Measurements from ENCODE around the gene TRIAP1.

TRIAP1 gene

DNA sequence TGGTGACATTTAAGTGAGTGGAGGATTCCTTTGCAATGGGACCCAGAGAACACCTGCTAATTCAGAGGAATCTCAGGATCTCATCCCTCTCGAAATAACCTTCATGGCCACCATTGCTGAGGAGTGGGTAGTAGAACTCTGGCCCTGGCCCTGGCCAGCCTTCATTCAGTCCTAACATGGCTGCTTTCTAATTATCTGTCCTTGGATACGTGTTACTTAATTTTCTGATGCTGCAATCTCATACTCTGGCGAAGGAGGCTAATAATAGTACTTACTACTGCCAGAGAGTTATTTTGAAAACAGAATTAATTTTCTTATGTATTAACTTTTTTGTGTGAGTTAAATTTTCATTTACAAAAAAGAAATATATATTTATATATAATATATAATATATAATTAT lies 20.4 kb downstream of the TRIAP1 start:
- DNase-seq = no peak

DNA sequence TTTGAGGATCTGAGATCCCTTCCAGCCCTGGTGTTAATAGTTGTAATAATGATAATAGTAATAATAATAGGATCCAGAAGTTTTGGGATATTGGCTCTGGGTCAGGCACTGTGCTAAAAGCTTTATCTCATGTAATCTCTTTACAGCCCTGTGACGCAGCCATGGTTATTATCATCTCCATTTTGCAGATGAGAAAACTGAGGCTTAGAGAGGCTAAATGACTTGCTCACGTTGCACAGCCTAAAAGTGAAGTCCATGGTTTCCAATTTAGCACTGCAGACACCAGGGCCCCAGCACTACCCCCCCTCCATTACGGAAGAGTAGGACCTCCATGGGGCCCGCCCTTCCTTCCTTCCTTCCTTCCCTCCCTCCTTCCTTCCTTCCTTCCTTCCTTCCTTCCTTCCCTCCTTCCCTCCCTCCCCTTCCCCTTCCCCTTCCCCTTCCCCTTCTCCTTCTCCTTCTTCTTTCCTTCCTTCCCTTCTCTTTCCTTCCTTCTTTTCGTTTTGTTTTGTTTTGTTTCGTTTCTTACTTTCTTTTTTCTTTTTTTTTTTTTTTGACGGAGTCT lies 23.2 kb downstream of the TRIAP1 start:
- no peak for DNase-seq

DNA sequence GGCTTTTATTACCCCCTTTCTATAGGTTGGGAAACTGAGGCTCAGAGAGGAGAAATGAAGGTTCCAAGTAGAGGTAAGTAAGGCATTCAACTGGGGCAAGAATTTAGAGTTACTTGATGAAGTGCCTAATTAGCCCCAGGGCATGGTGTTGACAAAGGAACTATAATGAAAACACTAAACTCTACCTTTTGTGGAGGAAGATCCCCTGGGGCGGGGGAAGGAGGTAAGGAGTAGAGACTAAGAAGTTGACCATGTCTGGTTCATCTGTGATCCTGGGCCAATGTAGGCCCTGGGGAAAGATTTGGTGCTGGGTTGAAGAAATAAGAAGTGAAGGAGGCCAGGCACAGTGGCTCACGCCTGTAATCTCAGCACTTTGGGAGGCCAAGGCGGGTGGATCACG lies 24.5 kb downstream of the TRIAP1 start:
- DNase-seq = no peak

DNA sequence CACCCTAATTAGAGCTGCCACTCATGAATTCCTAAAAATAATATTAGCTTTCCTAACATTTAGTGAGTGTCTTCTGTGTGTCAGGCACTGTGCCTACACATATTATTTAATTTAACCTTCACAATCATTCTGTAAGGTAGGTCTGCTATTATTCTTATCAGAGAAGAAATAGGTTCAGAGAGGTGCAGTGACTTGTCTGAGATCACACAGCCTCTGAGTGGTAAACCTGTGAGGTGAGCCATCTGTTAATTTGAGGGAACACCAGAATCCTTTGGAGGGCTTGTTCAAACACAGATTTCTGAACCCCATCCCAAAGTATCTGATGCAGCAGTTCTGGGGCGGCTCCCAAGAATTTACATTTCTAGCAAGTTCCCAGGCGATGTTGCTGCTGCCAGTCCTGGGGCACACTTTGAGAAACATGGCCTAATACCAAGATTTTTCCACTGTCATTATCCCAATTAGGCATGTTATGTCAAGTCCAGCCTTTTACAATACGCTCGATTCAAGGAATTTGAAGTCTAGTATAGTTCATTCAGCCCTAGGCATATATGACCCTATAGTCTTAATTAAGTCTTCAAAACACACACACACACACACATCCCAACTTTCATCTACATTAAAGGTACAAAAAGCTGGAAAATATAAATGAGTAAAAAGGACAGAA lies 28.1 kb downstream of the TRIAP1 start:
- DNase-seq = no peak

DNA sequence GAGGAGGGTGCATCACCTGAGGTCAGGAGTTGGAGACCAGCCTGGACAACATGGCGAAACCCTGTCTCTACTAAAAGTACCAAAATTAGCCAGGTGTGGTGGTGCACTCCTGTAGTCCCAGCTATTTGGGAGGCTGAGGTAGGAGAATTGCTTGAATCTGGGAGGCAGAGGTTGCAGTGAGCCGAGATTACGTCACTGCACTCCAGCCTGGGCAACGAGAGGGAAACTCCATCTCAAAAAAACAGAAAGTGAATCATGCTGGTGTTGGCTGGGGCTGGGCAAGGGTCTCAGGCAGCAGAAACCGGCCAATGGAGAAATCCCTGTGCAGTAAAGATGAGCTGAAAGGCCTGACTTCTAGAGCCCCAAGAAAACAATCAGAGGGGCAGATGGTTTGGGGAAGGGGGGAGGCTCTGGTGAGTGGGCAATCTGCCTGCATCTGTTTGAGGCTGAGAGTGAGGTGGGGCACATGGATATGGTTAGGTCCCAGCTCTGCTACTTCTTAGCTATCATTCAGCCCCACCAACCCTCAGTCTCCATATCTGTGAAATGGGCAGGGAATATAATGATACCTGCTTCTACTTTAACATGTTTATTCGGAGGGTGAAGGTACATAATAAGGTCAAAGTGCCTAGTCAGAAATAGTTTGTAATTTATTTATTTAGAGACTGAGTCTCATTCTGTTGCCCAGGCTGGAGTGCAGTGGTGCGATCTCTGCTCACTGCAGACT lies 29.5 kb downstream of the TRIAP1 start:
- DNase-seq = no peak

DNA sequence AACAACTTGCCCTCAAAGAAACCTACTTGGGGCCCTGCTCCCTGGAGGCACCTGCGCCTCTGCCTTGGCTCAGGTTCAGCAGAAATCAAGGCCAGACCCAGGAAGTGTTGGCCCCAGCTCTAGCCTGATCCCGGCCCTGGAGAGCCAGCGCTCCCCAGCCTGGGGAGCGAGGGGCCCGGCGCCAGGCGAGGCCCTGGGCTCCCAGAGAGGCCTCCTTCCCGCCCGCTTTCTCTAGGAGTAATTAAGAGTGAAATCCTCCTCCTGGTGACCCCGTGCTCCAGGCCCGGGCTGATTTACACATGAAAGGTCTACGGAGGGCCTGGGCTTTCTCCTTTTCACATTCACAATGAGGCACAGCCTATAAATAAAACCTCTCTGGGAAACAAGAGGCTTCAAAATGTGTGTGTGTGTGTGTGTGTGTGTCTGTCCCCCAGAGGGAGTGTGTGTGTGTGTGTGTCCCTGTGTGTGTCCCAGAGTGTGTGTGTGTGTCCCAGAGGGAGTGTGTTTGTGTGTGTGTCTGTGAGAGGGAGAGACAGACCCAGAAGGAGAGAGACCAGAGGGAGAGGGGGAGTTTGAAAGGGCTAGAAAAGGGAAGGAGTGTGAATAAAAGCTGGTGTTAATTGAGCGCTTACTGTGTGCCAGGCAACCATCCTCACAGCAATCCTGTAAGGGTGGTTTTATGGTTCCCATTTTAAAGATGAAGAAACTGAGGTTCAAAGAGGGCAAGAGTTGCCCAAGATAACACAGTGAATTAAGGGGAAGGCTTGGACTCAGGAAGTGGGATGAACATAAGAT lies 32.1 kb downstream of the TRIAP1 start:
- no peak for DNase-seq

DNA sequence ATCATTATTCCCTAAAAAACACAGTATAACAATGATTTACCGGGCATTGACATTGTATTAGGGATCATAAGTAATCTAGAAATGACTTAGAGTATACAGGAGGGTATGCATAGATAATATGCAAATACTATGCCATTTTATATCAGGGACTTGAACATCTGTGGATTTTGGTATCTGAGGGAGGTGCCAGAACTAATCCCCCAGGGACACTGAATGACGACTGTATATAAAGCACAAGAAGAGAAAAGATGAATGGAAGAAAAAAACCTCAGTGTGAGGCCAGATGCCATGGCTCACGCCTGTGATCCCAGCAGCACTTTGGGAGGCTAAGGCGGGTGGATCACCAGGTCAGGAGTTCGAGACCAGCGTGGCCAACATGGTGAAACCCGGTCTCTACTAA lies 33.8 kb downstream of the TRIAP1 start:
- DNase-seq = no peak

DNA sequence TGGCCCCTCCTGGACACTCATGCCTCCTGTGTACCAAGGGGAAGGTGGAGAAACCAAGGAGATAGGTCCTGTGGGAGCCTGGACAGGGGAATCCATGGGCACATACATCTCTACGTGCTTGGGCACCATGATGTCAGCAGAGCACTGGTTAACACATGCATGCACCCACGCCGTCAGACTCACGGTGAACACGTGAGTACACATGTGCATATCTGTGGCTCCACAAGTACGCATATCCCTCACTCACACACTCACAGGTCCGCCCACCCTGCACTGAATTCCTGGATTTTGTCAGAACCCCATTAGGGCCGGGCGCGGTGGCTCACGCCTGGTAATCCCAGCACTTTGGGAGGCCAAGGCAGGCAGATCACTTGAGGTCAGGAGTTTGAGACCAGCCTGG lies 37.4 kb downstream of the TRIAP1 start:
- DNase-seq = no peak

DNA sequence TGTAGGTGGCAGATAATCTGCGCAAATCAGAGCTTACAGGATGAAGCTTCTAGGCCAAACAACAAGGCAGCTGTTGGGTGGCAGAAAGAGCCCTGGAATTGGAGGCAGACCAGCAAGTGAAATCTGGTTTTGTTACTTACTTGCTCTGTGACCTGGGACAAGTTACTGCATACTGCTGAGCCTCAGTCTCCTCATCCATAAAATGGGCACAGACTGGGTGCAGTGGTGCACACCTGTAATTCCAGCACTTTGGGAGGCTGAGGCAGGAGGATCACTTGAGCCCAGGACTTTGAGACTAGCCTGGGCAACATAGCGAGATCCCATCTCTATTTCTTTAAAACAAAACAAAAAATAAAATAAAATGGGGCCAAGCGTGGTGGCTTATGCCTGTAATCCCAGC lies 39.6 kb downstream of the TRIAP1 start:
- no peak for DNase-seq

DNA sequence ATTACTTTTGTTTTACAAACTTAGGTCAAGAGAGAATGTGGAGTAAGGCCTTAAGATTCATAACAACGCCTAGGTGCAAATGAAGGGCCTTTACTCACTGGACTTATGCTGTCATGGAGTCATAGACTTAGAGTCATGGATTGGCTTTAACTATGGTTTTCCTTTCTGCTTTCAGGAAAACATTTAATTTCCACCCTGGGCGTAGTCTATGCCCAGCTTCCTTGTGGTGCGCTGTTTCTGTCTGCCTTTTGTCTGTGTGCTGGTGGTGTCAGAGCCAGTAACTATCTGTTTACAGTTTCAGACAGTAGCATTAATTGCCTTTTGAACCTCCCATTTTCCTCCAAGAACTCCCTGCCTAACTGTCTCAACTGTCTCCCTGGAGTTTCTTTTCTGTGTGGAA lies 40.1 kb downstream of the TRIAP1 start:
- no peak for DNase-seq

DNA sequence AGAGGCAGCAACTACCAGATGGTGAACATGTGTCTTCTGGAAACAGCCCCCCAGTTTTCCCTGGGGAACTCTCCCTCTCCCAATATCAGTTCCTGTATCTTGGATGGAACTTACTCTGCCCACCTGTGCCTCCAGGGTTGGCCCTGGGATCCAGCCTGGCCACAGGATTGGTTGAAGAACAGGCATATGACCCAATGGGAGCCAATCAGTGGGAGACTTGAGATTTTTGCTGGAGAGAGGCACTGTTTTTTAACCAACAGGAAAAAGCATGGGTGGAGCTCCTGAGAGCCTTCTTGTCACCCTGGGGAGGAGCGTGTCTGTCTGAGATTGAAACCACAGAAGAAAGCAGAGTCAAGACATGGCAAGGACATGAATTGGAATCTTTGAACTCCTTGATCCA lies 41.9 kb downstream of the TRIAP1 start:
- no peak for DNase-seq

DNA sequence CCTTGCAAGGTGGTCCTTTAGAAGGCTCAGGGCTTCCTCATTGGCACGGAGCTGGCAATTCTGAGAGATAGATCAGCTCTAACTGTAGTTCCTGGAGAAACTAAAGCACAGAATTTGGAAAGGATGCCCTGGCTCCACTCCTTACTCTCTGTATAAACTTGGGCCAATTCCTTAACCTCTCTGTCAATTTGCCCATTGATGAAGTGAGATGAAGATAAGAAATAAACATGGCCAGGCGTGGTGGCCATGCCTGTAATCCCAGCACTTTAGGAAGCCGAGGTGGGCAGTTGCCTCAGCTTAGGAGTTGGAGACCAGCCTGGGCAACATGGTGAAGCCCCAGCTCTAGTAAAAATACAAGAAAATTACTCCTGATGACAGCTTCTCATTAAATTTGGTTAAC lies 42.3 kb downstream of the TRIAP1 start:
- no peak for DNase-seq

DNA sequence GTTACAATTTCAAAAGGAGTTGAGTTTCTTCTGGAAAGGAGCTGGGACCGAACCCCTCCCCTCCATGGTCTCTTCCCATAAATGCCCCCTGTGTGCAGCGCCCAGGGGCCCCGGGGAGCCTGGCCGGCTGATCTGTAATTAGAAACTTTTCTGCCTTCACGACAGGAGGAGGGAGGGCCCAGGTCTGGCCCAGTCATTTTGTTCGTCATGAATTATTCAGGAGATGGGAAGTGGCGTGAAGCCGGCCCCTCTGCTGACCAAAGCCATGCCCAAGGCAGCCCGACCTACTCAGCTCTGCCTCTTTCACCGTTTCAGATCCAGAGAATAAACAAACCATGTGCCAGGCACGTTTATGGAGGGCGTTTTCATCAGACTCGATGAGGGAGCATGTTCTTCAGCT lies 44.0 kb downstream of the TRIAP1 start:
- DNase-seq = no peak

DNA sequence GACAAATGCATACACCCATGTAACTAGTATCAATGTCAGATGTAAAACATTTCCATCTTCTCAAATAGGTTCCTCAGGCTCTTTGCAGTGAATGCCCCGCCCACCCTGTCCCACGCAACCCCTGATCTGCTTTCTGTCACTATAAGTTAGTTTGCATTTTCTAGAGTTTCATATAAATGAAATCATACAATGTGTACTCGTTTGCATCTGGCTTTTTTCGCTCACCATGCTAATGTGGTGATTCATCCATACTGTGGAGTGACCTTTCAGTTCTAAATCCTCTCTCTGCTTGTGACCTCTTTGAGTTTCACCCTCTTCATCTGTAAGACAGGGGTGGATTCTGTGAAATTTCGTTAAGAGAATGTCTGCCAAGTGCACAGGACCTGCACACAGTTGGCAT lies 46.7 kb downstream of the TRIAP1 start:
- peak; percentile 38 for DNase-seq

DNA sequence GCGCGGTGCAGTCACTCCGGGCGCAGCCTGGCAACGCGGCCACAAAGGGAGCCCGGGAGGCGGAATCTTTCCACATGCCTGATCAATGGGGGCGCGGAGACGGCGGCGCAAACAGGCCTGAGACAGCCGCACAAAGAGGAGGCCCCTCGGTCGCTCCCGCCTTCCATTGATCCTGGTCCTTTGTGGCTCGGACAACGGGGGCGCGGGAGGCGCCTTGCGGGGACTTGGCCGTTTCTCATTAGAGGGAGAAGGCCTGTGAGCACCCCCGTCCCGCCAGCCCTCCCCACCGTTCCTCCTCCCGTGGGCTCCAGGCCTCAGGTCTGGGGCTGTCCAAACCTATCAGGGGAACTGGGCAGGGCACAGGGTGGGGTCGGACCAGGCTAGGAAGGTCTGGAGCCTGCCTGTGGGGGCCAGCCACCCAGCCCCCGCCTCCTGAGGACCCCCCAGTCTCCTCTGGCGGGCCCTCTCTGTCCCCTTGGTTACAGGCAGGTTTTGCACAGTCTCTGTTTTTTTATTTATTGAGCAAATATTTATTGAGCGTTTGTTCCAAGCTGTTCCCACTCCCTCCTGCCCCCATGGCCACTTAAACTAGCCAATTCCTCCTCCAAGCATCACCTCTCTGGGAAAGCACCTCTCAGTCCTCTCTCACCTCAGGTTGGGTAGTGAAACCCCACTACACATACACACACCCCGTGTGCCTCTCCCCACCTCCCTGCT lies 48.2 kb downstream of the TRIAP1 start:
- no peak for DNase-seq

DNA sequence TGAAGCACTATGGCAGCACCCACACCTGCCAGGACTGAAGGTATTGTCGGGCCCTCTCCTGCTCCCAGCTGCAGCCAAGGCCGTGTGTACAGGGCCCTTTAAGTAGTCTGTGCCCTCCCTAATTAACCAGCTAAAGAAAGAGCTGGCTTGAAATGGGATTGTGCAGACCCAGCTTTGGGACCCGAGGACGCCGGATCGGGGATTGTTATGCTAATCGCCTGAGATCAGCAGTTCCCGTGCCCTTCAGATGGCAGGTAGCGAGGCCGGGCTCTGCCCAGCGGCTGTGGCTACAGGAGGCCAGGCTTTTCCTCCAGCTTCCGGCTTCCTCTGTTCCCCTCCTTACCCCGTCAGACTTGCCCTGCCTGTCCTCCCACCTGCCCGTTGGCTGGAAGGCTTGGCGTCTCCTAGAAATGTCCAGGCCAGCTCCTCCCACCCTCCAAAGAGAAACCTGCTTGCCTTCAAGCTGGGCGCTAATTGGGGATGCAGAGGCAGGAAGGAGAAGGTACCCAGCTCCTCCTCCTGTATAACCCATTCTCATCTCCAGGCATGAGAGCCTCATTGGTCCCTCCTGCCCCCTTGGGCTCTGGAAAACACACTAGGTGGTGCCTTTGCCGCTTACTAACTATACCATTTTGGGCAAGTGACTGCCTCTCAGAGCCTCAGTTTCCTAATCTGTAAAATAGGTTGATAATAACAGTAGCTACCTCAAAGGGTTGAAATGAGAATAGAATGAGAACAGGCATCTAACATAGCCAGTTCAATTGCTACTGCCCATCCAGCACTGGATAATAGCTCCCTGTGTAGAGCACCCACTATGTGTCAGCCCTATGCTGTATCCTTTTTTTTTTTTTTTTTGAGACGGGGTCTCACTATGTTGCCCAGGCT lies 51.5 kb downstream of the TRIAP1 start:
- DNase-seq = no peak

Data from fibroblast of skin of right quadriceps (primary cell).